Measurements from ENCODE around the gene COX5A.
A peak's percentile ranks its signal among the peaks of the same experiment; 100 is the strongest.

- TF ChIP-seq EZH2 (IDR thresholded peaks at IDR 0.05; ENCODE audit: borderline replicate concordance, low read length) (peak; percentile 95), CTCF (conservative IDR thresholded peaks at IDR 0.05 in 1 of 2, IDR thresholded peaks at IDR 0.05 in 1 of 2; ENCODE audit: extremely low read depth in 1 of 2, insufficient read depth in 1 of 2, low read depth in 1 of 2, low read length in 2 of 2) (no peak)
These were observed 21.2 kb upstream of the COX5A start for GRCh38 chr15:74958908-74959585.

Data from mammary epithelial cell (primary cell).